GM13977 (cell line): Measurements from ENCODE around the gene CEACAM3.

Experiments
- DNase-seq: peaks from one replicate; pipeline ENCODE4 v3.0.0; 2012; ENCODE audit warnings: low spot score
- in situ Hi-C: fragments of 300-500 bp; cut with MboI; formaldehyde crosslinking; loops from one replicate; pipeline ENCODE4 v1.12.0; 2022; ENCODE audit warnings: low sequenced_read_pairs, low pct_unique_long_range_greater_than_20kb, mixed read lengths, inconsistent platforms; ENCODE audit not compliant: unreplicated experiment
- TF ChIP-seq, protein P1 (sequence below): IDR thresholded peaks from 2 replicates; pipeline ENCODE4 v1.5.1; 2012; ENCODE audit warnings: mild to moderate bottlenecking, control low read depth; ENCODE audit not compliant: insufficient read depth; ENCODE audit errors: extremely low read depth, missing control alignments

CEACAM3 gene

DNA sequence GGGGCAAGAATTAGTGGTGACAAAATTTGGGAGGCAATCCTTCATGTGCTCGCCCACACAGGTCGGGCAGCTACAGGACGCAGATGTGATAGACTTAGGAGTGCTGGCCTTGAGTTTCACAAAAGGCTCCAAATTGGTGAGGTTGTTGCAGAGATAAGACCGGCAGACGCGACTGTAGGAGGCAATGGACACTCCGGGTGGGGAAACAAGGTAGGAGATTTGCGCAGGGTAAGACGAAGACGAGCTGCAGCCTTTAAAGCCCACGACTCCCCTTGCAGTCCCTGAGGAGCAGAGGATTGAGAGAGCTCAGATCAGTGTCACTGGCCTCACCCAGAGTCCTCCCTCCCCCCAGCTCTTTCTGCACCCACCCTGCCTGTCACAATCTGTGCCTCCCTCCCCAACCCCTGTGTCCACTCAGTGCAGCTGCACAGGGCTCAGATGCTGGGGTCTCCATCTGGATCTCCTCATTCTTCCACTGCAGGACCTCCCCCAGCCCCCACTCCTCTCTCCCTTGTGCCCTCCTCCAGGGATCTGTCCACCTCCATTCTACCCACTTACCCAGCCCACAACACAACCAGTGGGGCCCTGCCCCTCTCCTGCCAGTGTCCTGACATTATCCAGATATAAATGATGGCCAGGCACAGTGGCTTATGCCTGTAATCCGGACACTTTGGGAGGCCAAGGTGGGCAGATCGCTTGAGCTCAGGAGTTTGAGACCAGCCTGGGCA lies 41.8 kb downstream of the CEACAM3 start:
- TF ChIP-seq, protein P1, sequence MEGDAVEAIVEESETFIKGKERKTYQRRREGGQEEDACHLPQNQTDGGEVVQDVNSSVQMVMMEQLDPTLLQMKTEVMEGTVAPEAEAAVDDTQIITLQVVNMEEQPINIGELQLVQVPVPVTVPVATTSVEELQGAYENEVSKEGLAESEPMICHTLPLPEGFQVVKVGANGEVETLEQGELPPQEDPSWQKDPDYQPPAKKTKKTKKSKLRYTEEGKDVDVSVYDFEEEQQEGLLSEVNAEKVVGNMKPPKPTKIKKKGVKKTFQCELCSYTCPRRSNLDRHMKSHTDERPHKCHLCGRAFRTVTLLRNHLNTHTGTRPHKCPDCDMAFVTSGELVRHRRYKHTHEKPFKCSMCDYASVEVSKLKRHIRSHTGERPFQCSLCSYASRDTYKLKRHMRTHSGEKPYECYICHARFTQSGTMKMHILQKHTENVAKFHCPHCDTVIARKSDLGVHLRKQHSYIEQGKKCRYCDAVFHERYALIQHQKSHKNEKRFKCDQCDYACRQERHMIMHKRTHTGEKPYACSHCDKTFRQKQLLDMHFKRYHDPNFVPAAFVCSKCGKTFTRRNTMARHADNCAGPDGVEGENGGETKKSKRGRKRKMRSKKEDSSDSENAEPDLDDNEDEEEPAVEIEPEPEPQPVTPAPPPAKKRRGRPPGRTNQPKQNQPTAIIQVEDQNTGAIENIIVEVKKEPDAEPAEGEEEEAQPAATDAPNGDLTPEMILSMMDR: no peak
- in situ Hi-C loops: no loop called here
- no peak for DNase-seq

DNA sequence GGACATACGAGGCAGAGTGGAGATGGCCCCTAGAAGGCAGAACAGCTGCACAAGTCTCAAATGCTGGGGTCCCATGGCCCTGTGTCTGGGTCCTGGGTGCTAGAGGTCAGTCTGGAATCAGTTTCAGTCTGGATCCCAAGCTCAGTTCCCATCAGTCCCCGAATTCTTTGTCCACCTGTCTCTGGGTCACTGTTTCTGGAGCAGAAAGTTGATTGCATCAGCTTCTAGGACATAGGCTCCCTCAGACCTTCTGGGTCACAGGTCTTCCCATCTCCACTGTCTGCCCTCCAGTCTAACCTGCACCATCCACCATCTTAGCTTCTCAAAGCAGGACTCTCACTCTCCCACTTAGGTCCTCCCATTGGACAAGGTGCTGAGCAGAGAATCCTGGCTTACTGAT lies 42.8 kb downstream of the CEACAM3 start:
- no peak for DNase-seq
- TF ChIP-seq, protein P1: no peak
- in situ Hi-C loops: no loop called here

DNA sequence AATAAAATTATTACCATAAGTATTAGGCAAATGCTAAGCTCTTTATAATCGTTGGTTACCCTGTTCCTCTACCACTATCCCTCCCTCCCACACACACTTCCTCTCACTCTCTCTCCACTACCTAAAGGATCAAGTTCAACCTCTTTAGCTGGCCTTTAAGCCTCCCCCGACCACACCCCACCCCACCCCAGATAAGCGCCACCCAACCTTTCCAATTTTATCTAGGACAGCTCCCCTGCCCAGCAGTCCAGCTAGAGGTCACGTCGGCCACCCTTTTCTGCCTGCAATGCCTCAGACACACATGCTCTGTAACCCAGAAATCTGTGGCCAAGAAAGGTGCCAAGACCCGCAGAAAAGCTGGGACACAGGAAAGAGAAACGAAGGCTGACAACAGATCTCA lies 47.0 kb downstream of the CEACAM3 start:
- in situ Hi-C loops: no loop called here
- TF ChIP-seq, protein P1: no peak
- no peak for DNase-seq

DNA sequence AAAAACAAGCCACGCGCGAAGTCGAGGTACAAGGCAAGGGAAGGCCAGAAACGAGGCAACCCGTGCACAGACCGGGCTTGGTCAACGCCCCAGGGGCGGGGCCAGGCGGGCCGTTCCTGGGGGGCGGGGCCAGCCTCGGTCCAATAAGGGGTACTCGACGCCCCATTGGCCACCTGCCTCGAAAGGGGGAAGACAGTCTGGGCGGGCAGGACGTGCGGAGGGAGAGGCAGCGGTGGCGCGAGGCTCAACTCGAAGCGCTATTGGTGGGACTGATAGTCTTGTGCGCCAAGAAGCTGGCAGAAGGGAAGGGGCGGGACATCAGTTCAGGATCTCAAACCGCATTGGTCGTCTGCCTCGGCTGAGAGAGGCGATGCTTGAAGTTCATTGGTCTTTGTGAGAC lies 48.2 kb downstream of the CEACAM3 start, which contains the start of gene LYPD4:
LYPD4 (minus strand) TSS at position 83 of the 400 bp plus-strand sequence. CDS start 5,398 bp downstream, outside the sequence.
- TF ChIP-seq, protein P1: no peak
- in situ Hi-C loops: no loop called here
- no peak for DNase-seq

DNA sequence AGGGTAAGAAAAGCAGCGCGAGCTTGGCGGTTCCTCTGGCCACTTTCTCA lies 48.4 kb downstream of the CEACAM3 start, which contains the start of gene DMRTC2:
DMRTC2 (plus strand) TSS at position 42 of the 50 bp plus-strand sequence. CDS start 2,387 bp downstream, outside the sequence.
- in situ Hi-C loops: no loop called here
- TF ChIP-seq, protein P1: no peak
- no peak for DNase-seq

DNA sequence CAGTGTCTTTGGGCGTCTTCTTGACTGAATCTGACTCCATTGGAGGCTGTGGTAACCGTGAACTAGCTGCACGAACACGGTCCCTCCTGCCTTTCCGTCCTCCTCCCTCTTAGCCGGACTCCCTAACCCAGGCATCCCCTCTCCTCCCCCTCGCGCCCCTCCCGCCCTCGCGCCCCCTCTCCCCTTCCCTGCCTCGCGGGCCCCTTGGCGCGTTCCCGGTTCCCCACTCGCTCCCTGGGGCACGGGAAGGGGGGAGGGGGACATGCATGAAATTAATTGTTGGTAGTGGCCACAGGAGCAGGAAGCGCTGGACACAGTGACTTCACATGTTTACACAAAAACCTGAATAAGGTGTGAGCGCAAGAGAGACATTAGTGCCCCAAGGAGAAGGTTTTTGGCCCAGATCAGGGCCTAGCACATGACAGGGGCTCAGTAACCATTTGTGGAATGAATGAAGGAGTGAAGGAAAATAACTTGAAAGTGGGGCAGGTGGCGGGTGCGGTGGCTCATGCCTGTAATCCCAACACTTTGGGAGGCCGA lies 48.7 kb downstream of the CEACAM3 start:
- in situ Hi-C loops: no loop called here
- no peak for DNase-seq
- TF ChIP-seq, protein P1: no peak
